Gastroesophageal sphincter (tissue), 3 donors: Measurements from ENCODE around the gene CEP131.

Experiments used
- CTCF ChIP-seq, 4 experiments: fragments of 200-600 bp in 2 of 4; fragments of 450-650 bp in 2 of 4; sonication (generic) in 1 of 4; IDR thresholded peaks; one replicate each; pipeline ENCODE4 v1.5.1; 2017 to 2019; ENCODE audit warnings: antibody characterized with exemption in 4 of 4, mild to moderate bottlenecking in 2 of 4, moderate library complexity in 2 of 4
- POLR2A ChIP-seq, 2 donors: fragments of 450-650 bp; IDR thresholded peaks; one replicate each; pipeline ENCODE4 v1.6.1; 2017; ENCODE audit warnings: antibody characterized with exemption in 2 of 2, mild to moderate bottlenecking in 2 of 2, moderate library complexity in 1 of 2
- POLR2AphosphoS5 ChIP-seq: sonication (generic); formaldehyde crosslinking; IDR thresholded peaks from one replicate; pipeline ENCODE4 v1.6.1; 2017; ENCODE audit warnings: antibody characterized with exemption

DNA sequence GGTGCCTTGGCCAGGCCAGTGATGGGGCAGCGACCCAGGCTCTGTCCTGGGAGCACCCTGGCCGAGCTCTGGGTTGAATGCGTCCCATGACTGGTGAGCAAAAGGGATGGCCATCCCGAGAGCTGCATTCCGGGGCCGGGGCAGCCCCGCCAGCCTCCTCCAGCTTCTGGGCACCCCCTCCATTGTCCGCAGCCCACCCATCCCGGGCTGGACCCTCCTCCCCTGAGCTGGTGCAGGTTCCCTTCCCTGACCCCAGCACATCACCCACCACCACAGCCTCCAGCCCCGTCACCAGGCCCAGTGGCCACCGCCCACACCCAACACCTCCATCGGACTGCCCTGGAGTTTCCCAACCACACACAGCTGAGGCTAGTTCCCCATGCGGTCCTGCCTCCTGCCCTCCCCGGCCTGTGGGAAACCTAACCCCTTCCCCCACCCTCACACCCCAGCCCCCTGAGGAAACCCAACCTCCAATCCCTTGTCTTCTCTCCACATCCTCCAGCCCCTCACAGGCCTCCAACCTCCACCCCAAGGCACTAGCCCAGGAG lies 73.7 kb downstream of the CEP131 start:
- TF ChIP-seq POLR2A (IDR thresholded peaks at IDR 0.05), result no peak
- no peak for TF ChIP-seq CTCF (IDR thresholded peaks at IDR 0.05)
- no peak for TF ChIP-seq POLR2AphosphoS5
